Neural cell (in vitro differentiated cells): Measurements from ENCODE around the gene GMPPA. TPM values are rescaled to one million over a fixed set of nuclear protein-coding genes. Genes with fewer than 3 reads are reported as not detected.

Experiments
- H2AFZ ChIP-seq: fragments of 200-600, 300-800 bp; sonication (generic), shearing (Covaris generic); 2 replicates; pipeline ENCODE4 v1.6.0; 2014; ENCODE audit warnings: low read depth, mild to moderate bottlenecking, antibody characterized with exemption, low read length, moderate library complexity
- H3F3A ChIP-seq: fragments of 200-600 bp; shearing (Covaris generic); 2 replicates; pipeline ENCODE4 v1.6.1; 2016; ENCODE audit warnings: mild to moderate bottlenecking, moderate library complexity, mixed read lengths, antibody characterized with exemption, low read length; ENCODE audit not compliant: insufficient read depth, poor library complexity, severe bottlenecking
- H3K27ac ChIP-seq: fragments of 200-600, 300-800 bp; sonication (generic), shearing (Covaris generic); 2 replicates; pipeline ENCODE4 v1.5.1; 2014; ENCODE audit warnings: mild to moderate bottlenecking, low read length, moderate library complexity
- H3K27me3 ChIP-seq: fragments of 300-800, 200-600 bp; sonication (generic), shearing (Covaris generic); 2 replicates; pipeline ENCODE4 v1.6.0; 2014; ENCODE audit warnings: mild to moderate bottlenecking, low read depth, low read length, moderate library complexity; ENCODE audit not compliant: insufficient read depth
- H3K36me3 ChIP-seq: fragments of 300-800, 200-600 bp; sonication (generic), shearing (Covaris generic); 2 replicates; pipeline ENCODE4 v1.5.1; 2014; ENCODE audit warnings: mild to moderate bottlenecking, antibody characterized with exemption, low read length, moderate library complexity; ENCODE audit not compliant: insufficient read depth
- H3K4me2 ChIP-seq: fragments of 300-800, 200-600 bp; sonication (generic), shearing (Covaris generic); 2 replicates; pipeline ENCODE4 v1.6.0; 2014; ENCODE audit warnings: mild to moderate bottlenecking, low read length
- H3K4me3 ChIP-seq: fragments of 300-800, 200-600 bp; sonication (generic), shearing (Covaris generic); 2 replicates; pipeline ENCODE4 v1.5.1; 2014; ENCODE audit warnings: mild to moderate bottlenecking, low read length, moderate library complexity
- H3K79me2 ChIP-seq: fragments of 200-600 bp; shearing (Covaris generic); replicated peaks from 2 replicates; pipeline ENCODE4 v1.6.0; 2014; ENCODE audit warnings: mild to moderate bottlenecking, low read length, moderate library complexity; ENCODE audit not compliant: insufficient read depth
- H3K9ac ChIP-seq: fragments of 300-800, 200-600 bp; sonication (generic), shearing (Covaris generic); 2 replicates; pipeline ENCODE4 v1.6.1; 2016; ENCODE audit warnings: mild to moderate bottlenecking, low read length, mixed read lengths
- H3K9me2 ChIP-seq: fragments of 200-600 bp; shearing (Covaris generic); 2 replicates; pipeline ENCODE4 v1.6.1; 2016; ENCODE audit warnings: mild to moderate bottlenecking, low read length, mixed read lengths; ENCODE audit not compliant: insufficient read depth
- H3K9me3 ChIP-seq: fragments of 200-600, 300-800 bp; sonication (generic), shearing (Covaris generic); 2 replicates; pipeline ENCODE4 v1.6.1; 2016; ENCODE audit warnings: mild to moderate bottlenecking, mixed run types, low read length, moderate library complexity, mixed read lengths
- H4K20me1 ChIP-seq: fragments of 200-600 bp; shearing (Covaris generic); 2 replicates; pipeline ENCODE4 v1.6.1; 2016; ENCODE audit warnings: mild to moderate bottlenecking, mixed run types; ENCODE audit not compliant: insufficient read depth
- CTCF ChIP-seq: fragments of 450-650 bp; IDR thresholded peaks from 2 replicates; pipeline ENCODE4 v1.5.1; 2014; ENCODE audit warnings: antibody characterized with exemption, mild to moderate bottlenecking, moderate library complexity; ENCODE audit not compliant: poor library complexity, severe bottlenecking
- EZH2 ChIP-seq: fragments of 200-600, 300-800 bp; shearing (Covaris generic), sonication (generic); IDR thresholded peaks from 2 replicates; pipeline ENCODE4 v1.6.1; 2014; ENCODE audit warnings: antibody characterized with exemption, low read length, borderline replicate concordance, mild to moderate bottlenecking; ENCODE audit not compliant: insufficient read depth, poor library complexity, severe bottlenecking
- MXI1 ChIP-seq: fragments of 450-650 bp; conservative IDR thresholded peaks from 2 replicates; pipeline ENCODE4 v1.6.1; 2014; ENCODE audit warnings: antibody characterized with exemption, mild to moderate bottlenecking; ENCODE audit not compliant: poor library complexity, severe bottlenecking
- POLR2AphosphoS5 ChIP-seq: IDR thresholded peaks from 2 replicates; pipeline ENCODE4 v1.6.1; 2012
- RAD21 ChIP-seq: fragments of 450-650 bp; conservative IDR thresholded peaks from 2 replicates; pipeline ENCODE4 v1.6.1; 2014; ENCODE audit warnings: antibody characterized with exemption, mild to moderate bottlenecking, moderate library complexity
- REST ChIP-seq: IDR thresholded peaks from 2 replicates; pipeline ENCODE4 v1.6.1; 2012; ENCODE audit warnings: borderline replicate concordance
- SMC3 ChIP-seq: fragments of 450-650 bp; conservative IDR thresholded peaks from 2 replicates; pipeline ENCODE4 v1.6.1; 2014; ENCODE audit warnings: antibody characterized with exemption, mild to moderate bottlenecking, moderate library complexity; ENCODE audit not compliant: poor library complexity
- polyA plus RNA-seq: library from polyadenylated mRNA; depleted of rRNA; stranded (reverse); fragments of >200 nt; gene quantifications from 2 replicates; pipeline ENCODE4 v1.2.3, GENCODE V29; 2014

Gene GMPPA
- polyA plus RNA-seq, 1 donor from 2014 or later, result 20.4 TPM

GRCh38 chr2:219482674-219483405, 15.9 kb upstream of the GMPPA start:
- Histone ChIP-seq H3K79me2 (no peaks in the 10 kb centered on the region), H3K4me3 (no peak overlapping the region), H3K4me2 (no peak overlapping the region), H2AFZ (no peak overlapping the region), H3K27ac (no peak overlapping the region), H3K36me3 (no peaks in the 10 kb centered on the region), H3K9me2 (no peaks in the 10 kb centered on the region), H3K9me3 (no peaks in the 10 kb centered on the region), H3K27me3 (peaks cover 53% of the 10 kb centered on the region), H3F3A (no peaks in the 10 kb centered on the region), H4K20me1 (no peaks in the 10 kb centered on the region), H3K9ac (no peak overlapping the region)
- TF ChIP-seq POLR2AphosphoS5, result no peak
- TF ChIP-seq EZH2, result no peak
- no peak for TF ChIP-seq SMC3
- TF ChIP-seq CTCF, result no peak
- no peak for TF ChIP-seq RAD21

- no peak overlapping the region for H3K27ac ChIP-seq
- H3F3A ChIP-seq, result no peaks in the 10 kb centered on the region
- H3K36me3 ChIP-seq, result no peaks in the 10 kb centered on the region
- no peaks in the 10 kb centered on the region for H3K9me3 ChIP-seq
- no peak overlapping the region for H2AFZ ChIP-seq
- peak overlapping the region; percentile 53 for H3K4me3 ChIP-seq
- peaks cover 56% of the 10 kb centered on the region for H3K27me3 ChIP-seq
- no peak for TF ChIP-seq RAD21
- TF ChIP-seq SMC3, result no peak
- TF ChIP-seq MXI1, result no peak
- TF ChIP-seq REST, result no peak
- no peak for TF ChIP-seq POLR2AphosphoS5
- no peak for TF ChIP-seq EZH2
- H3K4me2 ChIP-seq, result no peak overlapping the region
- no peaks in the 10 kb centered on the region for H3K9me2 ChIP-seq
- no peaks in the 10 kb centered on the region for H4K20me1 ChIP-seq
- H3K9ac ChIP-seq, result no peak overlapping the region
- no peaks in the 10 kb centered on the region for H3K79me2 ChIP-seq
Observed at GRCh38 chr2:219483451-219484342, 15.0 kb upstream of the GMPPA start.
